ENCODE results near the gene TMEM140.
"Not testable (repeated sequence)": the region's sequence is repeated elsewhere in the genome, so short reads cannot be mapped to it uniquely, and the experiment has no call there.

TMEM140 gene

GRCh38 chr7:135159359-135160085, 11.7 kb downstream of the TMEM140 start:
- no peak for DNase-seq

DNA sequence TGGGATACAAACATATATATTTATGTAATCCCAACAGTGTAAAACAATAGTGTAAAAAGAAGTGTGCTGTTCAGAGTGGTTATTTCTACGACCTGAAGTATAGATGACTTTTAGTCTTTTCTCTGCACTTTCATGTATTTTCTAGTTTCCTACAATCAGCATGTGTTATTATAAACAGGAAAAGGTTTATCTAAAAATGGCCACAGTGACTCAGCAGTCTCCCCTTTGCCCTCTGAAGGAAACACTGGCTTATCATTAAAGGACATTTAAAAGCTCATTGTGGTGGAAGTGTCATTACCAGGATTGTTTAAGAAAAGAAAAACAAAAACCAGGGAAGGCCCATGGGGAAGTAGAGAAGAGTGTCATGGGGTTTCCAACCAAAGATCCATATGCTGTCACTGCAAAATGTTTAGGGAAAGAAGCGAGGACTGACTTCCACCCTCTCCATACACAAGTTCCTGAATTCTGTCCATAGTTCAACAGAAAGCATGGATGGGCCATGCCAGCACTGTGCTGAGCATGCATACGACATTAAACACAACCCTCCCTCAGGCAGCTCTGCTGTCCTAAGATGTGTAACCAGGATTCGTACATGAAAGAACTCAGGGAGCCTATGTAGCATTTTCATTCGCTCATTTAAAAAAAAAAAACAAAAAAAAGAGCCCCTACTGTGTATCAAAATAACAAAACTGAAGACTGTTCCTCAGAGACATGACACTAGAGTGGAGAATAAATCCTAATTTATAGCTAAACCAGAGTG, 12.4 kb downstream of the TMEM140 start:
- no peak for DNase-seq

DNA sequence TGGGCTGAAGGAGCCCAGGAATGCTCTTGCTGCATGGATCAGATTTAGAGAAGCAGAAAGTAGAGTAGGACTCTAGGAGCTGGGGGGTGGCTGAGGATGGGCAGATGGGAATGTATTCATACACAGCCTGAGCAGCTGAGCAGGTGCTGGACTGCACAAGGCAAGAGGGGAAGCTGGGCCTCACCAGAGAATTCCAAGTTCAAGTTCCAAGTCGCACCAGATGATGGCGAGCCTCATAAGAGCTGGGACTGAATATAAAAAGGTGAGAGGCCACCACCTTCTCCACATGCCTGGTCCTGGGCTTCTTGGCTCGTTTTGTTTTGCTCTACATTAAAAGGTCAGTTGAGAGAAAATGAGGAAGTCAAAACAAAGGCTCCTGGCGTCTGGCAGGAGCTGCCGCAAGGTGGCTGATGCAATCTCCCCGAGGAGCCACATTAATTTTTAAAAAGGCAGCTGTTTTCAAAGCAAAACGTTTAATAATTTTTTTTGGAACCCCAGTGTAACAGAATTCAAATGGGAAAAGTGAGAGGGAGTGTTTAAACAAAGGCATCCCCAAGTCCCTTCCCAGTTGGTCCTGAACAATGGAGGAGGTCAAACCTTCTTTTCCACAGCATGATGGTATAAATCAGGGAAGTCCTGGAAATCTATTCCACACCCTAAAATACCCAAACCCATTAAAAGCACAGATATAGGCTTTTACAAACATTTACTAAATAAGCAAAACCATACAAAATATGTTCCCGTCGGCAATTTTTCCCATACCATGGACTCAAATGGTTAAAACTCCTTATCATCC, 13.2 kb downstream of the TMEM140 start:
- DNase-seq: no peak

DNA sequence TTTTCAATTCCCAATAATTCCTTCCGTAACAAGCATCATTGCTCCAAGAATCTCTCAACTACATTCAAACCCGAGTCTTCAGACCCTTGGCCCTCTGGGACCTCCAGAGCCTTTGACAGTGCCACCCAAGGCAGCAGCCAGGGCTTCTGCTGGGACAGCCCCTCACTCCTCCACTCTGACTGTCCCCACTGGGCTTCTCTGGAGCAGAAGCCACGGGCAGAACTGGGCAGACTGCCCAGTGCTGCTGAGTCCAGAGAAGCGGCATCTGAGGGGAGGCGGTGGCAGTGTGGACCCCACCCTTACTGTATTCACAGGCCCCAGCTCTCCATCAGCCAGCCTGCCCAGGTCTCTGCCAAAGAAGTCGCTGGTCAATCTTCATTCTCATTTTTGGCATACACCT, 13.8 kb downstream of the TMEM140 start:
- no peak for DNase-seq

DNA sequence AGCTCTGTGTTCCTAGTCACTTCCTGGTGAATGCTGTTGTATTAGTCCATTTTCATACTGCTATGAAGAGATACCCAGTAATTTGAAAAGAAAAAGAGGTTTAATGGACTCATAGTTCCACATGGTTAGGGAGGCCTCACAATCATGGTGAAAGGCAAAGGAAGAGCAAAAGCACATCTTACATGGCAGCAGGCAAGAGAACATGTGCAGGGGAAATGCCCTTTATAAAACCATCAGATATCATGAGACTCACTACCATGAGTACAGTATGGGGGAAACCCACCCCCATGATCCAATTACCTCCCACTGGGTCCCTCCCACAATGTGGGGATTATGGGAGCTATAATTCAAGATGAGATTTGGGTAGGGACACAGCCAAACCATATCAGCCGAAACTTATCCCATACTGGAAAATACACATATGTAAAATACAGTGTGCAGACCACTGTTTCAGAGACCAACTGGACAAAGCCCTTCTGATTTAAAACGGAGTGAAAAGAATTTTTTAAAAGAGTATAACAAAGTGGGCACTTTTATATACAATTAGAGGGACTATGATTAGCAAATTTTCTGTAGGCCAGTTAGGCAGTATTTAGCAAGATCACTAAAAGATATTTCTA, 14.6 kb downstream of the TMEM140 start:
- DNase-seq: no peak

- no peak for DNase-seq
Observed at GRCh38 chr7:135164357-135165061, 16.6 kb downstream of the TMEM140 start.

- DNase-seq: no peak
Observed at GRCh38 chr7:135165862-135166261, 18.0 kb downstream of the TMEM140 start.

DNA sequence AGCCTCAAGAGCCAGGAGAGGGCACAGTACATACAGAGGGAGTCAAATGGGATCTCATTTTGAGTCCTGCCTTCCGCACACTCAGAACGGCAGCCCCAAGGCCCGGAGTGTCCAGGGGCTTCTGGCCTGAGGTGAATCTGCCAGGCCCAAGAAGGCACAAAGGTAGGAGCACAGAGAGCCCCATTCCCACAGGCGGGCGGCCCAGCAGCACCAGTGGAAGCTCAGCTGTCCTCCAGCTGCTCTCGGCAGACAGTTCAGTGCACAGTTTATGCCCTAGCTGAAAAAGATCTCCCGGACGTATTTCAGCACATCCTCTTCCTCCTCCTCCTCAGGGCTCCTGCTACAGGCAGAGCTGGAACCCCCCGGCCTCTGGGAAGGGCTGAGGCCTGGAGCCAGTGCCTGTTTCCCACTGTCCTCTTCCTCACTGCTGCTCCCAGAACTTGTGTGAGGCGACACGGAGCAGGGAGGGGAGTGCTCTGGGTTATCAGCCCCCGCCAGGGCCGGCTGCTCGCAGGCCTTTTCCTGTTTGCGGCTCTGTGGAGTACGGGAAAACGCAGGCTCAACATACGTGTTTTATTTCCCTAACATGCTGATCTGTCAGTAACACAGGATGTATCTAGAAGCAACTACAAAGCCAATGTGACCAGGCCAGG, 18.6 kb downstream of the TMEM140 start:
- DNase-seq: no peak

GRCh38 chr7:135167365-135167917, 19.6 kb downstream of the TMEM140 start:
- DNase-seq: no peak

DNA sequence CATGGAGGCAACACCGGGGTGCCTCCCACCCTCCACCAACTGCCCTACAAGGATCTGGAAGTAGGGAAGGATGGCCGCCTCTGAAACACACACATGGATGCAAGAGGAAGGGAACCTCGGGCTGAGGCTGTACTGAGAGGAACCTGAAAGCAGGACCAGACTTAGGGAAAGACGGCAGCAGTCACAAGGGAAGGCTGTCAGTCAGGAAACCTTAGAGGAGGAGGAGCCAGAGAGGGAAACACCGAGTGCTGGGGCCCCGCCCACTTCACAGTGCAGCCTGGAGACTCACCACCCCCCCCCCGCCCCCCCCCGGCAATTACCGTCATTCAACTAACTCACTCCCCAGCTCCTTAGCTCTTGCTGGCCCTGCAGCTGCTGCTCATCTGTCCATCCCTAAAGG, 20.1 kb downstream of the TMEM140 start:
- peak; percentile 52 for DNase-seq

- DNase-seq: no peak
Observed at GRCh38 chr7:135168489-135169140, 20.7 kb downstream of the TMEM140 start.

DNA sequence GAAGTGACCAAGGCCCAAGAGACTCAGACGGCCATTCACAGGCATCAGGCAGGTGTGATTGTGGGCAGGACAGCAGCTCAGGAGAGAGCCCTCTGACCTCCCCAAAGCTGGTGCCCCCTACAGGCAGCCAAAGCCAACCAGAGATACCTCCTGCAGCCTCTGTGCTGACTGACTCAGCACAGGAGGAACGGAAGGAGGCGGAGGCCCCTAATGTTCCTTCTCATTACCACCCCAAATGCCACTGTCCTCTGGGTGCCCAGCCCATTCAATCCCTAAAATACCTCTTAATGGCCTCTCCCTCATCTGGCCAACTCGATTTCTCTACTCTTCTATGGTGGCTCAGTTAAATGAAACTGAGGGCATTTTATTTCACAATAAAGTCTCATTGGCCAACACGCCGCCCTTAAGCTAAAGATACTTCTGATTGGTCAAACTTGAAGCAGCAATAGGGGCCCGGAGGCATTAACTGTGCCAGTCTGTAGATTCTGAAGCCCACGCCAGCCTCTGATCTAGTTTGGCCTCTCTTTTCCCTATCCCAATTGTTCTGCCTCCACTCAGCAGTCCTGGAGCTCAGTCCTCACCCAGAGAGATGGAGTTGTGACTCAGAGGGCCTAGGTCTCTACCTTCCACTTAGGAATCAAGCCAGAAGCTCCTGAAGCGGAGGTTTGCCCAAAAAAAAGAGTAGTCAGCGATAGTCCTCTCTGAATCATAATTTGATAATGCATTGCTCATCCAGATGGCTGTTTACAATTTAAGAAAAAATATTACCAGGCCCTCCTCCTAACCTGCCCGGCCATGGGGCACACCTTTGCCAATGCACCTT, 21.5 kb downstream of the TMEM140 start:
- peak; percentile 71 for DNase-seq

DNA sequence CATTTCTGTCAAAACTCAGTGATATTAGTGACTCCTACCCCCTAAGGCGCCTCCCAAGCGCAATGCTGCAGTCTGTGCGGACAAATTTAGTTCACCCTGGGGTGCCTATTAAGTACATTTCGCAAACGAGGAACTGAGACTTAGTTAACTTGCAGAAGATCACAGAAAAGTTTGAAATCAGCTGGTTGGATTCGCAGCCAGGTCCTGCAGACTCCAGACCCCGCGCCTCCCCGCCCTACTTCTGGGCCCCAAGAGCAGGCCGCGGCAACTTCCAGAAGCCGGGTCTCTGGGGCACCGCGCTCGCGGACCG, 22.0 kb downstream of the TMEM140 start:
- DNase-seq: no peak

GRCh38 chr7:135170274-135170997, 22.6 kb downstream of the TMEM140 start, which contains the start of gene CYREN:
CYREN (minus strand) TSS chr7:135170707; CDS start chr7:135168922, 1,785 bp downstream.
- DNase-seq: peak; percentile 91

DNA sequence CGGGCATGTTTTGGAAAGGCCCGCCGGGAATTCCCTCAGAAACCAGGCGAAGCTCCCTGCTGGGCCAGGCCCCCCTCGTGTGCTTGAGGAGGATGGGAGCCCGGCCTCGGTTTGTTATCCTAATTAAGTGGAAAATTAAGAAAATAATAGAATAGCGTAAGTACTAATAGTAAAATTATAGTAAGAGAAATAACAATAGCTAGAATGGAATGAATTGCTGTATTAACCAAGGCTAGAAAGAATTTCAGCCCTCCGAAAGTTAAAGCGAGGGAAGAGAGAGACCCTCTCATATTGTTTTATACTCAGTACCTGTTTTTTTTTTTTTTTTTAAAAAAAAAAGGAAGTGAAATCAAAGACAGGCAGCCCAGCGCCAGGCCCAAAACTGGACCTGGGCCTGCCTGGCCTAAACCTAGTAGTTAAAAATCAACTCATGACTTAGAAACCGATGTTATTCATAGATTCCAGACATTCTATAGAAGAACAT, 23.2 kb downstream of the TMEM140 start:
- DNase-seq: not testable (repeated sequence)

GRCh38 chr7:135171581-135172291, 23.9 kb downstream of the TMEM140 start:
- not testable (repeated sequence) for DNase-seq

- not testable (repeated sequence) for DNase-seq
Observed at GRCh38 chr7:135173916-135174315, 26.0 kb downstream of the TMEM140 start.

- DNase-seq: no peak
Observed at GRCh38 chr7:135174941-135175340, 27.1 kb downstream of the TMEM140 start.

- DNase-seq: no peak
Observed at GRCh38 chr7:135175931-135176330, 28.1 kb downstream of the TMEM140 start.
